NCI-H2107 treated with DMSO at 0.1 percent for 48 hours (cell line): ENCODE measurements around the gene SULT4A1.

ENCODE experiments used
- DNase-seq: peaks from one replicate; lab custom pipeline; 2025; ENCODE audit not compliant: unreplicated experiment; lab: John Stamatoyannopoulos, UW

Gene SULT4A1

GRCh38 chr22:43812149-43812842, 50.0 kb downstream of the SULT4A1 start, which contains the start of gene EFCAB6:
Gene EFCAB6, minus strand, starts transcription at chr22:43812305. Its CDS starts 29,987 bp downstream, at chr22:43782318.
- DNase-seq: peak; percentile 66

- DNase-seq: no peak
Observed at GRCh38 chr22:43811777-43812148, 50.5 kb downstream of the SULT4A1 start.

- DNase-seq: no peak
Observed at GRCh38 chr22:43802897-43803495, 59.3 kb downstream of the SULT4A1 start.

- no peak for DNase-seq
Observed at GRCh38 chr22:43800970-43801369, 61.3 kb downstream of the SULT4A1 start.

- DNase-seq: no peak
Observed at GRCh38 chr22:43798492-43798891, 63.8 kb downstream of the SULT4A1 start.

- DNase-seq: peak; percentile 56
Observed at GRCh38 chr22:43796567-43796966, 65.7 kb downstream of the SULT4A1 start.

- no peak for DNase-seq
Observed at GRCh38 chr22:43795320-43795719, 67.0 kb downstream of the SULT4A1 start.

GRCh38 chr22:43792905-43793304, 69.4 kb downstream of the SULT4A1 start:
- DNase-seq: no peak

GRCh38 chr22:43789452-43789851, 72.9 kb downstream of the SULT4A1 start:
- no peak for DNase-seq

GRCh38 chr22:43783777-43784176, 78.5 kb downstream of the SULT4A1 start:
- DNase-seq: no peak

GRCh38 chr22:43782448-43782847, 79.9 kb downstream of the SULT4A1 start:
- DNase-seq: no peak

- DNase-seq: no peak
Observed at GRCh38 chr22:43777286-43777685, 85.0 kb downstream of the SULT4A1 start.

GRCh38 chr22:43776081-43776670, 86.1 kb downstream of the SULT4A1 start:
- DNase-seq: peak; percentile 0
